Kasumi-1 (cell line): ENCODE results near the gene CENPB.
"Not testable (repeated sequence)": the region's sequence is repeated elsewhere in the genome, so short reads cannot be mapped to it uniquely, and the experiment has no call there.

Experiments
- DNase-seq, 2 experiments: peaks; one replicate each; lab custom pipeline; 2025; lab: John Stamatoyannopoulos, UW

The CENPB gene

DNA sequence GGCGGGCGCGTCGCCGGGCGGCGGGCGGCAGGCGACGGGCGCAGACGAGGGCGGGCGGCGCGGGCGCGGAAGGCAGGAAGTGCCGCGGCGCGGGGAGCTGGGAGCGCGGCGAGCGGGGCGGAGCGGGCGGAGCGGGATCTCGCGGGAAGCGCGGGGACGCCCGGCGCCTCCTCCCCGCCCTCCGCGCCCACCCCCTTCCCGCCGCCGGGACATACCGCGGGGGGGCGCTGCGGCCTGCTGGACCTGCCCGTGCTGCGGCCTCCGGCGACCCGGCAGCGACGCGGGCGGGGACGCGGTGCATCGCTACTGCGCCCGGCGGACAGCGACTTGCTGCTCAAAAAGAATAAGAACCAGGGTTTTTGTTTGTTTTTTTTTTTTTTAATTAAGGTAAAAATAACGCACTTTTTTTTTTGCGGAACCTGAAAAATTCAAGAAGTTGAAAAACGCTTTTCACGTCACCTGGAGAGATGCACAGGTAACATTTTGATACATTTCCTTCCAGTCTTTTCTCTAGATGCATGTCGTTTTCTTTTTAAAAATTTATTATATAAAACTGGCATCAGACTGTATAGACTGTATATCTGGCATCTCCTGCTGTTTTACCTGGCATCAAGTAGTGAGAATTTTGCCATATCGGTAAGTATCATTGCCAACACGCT, at the start of gene CENPB:
Gene CENPB (minus strand): TSS at position 76 of the 659 bp plus-strand sequence. CDS start 257 bp downstream, outside the sequence.
- DNase-seq, result peak; percentile 70 to 72

DNA sequence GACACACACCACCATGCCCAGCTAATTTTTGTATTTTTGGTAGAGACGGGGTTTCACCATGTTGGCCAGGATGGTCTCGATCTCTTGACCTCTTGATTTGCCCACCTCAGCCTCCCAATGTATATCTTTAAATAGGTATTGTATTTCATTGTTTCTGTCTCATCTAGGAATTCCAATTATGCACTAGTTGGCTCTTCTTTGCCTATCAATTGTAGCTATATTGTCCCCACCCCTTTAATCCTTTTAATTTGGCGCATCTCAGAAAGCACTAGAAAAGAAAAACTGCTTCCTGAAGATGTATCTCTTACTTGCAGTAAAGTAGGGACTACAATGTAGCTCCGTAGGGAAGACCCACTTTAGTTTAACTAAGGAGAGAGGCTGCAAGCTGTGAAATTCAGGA, 49.6 kb upstream of the CENPB start:
- no peak for DNase-seq

DNA sequence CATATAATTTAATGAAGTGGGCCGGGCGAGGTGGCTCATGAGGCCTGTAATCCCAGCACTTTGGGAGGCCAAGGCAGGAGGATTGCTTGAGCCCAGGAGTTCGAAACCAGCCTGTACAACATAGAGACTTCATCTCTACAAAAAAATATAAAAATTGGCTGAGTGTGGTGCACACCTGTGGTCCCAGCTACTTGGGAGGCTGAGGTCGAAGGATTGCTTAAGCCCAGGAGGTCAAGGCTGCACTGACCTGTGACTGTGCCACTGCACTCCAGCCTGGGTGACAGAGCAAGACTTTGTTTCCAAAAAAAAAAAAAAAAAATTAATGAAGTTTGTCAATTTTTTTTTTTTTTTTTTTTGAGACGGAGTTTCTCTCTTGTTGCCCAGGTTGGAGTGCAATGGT, 43.4 kb upstream of the CENPB start:
- DNase-seq, result not testable (repeated sequence)

GRCh38 chr20:3828798-3829197, 42.3 kb upstream of the CENPB start:
- DNase-seq, result no peak

- DNase-seq, result no peak
These were observed 39.9 kb upstream of the CENPB start for GRCh38 chr20:3826420-3826819.

DNA sequence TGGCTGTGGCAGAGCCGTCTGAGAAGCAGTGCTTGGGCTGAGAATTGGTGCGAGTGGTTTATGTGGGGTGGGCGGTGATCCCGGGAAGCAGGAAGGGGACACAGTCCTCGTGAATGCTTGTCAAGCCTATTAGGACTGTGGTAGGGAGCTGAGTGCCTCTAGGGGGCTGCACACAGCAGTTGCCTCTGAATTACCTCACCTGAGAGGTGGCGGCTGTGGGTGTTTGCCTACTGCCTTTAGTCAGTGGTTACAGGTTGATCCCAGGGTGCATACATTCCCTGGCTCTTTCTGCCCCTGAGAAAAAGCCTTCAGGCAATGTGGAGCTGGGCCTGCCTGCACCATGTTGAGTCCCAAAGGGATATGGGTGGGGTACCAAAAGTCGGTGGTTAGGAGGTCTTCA, 39.0 kb upstream of the CENPB start:
- no peak for DNase-seq

- DNase-seq, result no peak
These were observed 37.3 kb upstream of the CENPB start for GRCh38 chr20:3823881-3824280.

GRCh38 chr20:3821996-3822395, 35.5 kb upstream of the CENPB start:
- no peak for DNase-seq

GRCh38 chr20:3820901-3821727, 34.6 kb upstream of the CENPB start:
- no peak for DNase-seq

DNA sequence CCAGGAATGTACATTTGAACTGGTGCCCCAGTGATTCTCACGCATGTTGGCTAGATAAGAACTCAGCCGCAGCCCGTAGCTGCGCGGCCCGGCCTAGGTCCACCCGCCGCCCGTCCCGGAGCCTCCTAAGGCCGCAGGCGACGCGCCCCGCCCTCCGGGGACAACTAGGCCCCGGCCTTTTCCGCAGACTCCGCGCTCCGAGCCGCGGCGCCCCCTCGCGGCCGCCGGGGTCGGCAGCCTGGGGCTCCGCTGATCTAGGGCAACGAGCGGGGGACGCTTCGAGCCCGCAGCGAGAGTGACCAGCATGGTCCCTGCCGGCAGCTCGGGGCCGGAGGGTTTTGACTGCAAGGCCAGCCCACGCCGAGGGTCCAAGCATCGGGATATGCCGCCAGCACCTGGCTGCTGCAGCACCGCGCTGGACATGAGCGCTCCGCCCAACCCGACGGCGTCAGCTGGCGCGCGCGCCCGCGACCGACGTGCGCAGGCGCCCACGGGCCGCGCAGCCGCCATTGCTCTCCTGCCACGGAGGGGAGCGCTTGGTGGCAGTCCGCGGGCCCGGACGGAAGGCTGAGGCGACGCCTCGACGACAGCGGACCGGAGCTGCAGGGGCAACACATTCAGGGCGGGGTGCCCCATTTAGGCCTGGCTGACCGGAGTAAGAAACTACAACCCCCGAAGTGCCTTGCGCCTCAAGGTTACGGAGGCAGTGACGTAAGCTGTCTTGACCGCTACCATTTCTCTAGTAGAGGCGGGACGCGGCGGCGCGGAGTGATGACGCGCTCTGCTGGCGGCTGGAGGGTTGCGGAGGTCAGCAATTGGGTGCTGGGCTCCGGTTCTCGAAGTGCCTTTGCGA, 33.7 kb upstream of the CENPB start, which contains the start of gene AP5S1:
Gene AP5S1 (plus strand): TSS at position 500 of the 853 bp plus-strand sequence. CDS start 1,571 bp downstream, outside the sequence.
- peak; percentile 80 to 88 for DNase-seq

GRCh38 chr20:3819411-3820047, 33.0 kb upstream of the CENPB start:
- DNase-seq, result no peak

GRCh38 chr20:3818155-3819151, 31.9 kb upstream of the CENPB start:
- no peak for DNase-seq

DNA sequence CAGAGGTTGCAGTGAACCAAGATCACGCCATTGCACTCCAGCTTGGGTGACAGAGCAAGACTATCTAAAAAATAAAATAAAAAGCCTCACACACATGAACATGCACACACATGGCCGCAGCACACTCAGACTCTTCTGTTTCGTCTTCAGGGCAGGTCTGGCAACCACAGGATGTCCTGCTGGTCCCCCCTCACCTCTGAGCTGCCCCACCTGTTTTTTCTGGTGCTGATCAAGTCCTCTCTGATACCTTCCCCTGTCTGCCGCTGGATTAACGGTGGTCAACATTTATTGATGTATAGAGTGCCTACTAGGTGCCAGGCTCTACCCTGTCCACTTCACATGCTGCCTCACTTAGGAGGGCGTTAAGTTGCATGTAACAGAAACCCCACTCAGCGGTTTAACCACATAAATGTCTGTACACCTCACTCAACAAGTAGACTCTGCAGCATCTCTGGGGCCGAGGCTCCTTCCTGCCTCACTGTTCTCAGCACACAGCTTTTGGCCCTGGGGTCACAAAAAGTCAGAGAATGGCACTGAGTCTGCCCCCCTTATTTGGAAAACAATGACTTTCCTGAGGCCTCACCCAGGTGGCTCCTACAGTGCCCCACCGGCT, 29.3 kb upstream of the CENPB start:
- no peak for DNase-seq

GRCh38 chr20:3814928-3815495, 28.5 kb upstream of the CENPB start:
- DNase-seq, result no peak

GRCh38 chr20:3813848-3814581, 27.5 kb upstream of the CENPB start:
- no peak for DNase-seq

DNA sequence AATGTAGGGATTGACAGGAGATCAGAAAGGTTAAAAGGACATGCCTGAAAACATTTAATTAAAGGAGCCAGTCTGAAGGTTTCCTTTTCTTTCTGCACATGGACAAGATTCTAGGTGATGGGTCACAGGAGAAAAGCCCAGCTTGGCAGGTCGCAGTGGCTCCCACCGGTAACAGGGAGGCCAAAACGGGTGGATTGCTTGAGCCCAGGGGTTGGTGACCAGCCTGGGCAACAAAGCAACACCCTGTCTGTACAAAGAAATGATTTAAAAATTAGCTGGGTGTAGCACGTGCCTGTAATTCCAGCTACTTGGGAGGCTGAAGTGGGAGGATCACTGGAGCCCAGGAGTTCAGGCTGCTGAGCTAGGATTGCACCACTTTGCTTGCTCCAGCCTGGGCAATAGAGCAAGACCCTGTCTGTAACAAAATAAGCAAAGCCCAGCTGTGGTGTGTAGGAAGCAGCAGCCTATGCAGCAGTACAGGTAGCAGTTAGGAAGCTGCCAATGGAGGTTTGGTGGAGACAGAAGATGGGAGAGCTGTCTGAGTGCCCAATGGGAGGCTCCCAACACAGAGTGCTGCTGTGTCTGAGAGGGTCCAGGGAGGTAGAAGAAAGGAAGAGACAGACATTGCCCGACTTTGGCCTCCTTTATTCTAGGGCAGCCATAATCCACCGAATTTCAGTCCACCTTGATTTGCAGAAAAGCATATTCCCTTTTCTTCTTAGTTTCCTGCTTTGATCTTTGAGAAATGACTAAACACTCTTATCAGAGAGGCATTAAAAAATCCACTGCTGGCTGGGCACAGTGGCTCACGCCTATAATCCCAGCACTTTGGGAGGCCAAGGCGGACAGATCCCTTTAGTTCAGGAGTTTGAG, 26.7 kb upstream of the CENPB start:
- DNase-seq, result no peak

GRCh38 chr20:3812259-3812681, 25.7 kb upstream of the CENPB start:
- no peak for DNase-seq
